ENCODE data around the gene IGF1R.

Gene IGF1R

DNA sequence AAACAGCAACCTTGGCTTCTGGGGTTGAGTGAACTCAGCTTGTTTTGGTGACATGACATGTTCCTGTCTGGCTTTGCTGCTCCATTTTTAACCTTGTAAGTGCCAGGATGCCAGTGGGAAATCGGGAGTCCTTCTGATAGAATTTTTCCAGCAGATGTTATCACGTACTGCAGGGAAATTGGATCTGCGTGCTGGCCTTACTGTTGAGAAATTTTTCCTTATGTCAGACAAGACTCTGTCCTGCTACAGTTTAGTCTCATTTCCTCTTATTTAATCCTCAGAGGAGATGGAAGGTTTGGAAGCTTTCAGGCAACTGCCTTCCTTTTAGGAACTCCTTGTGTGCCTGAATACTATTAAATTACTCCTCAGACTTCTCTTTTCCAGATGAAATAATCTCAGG, 278.7 kb downstream of the IGF1R start:
- Histone ChIP-seq H3K4me3 (ENCODE audit: low read length) (no peak overlapping the region), H3K9me3 (replicated peaks; ENCODE audit: low read length) (no peaks in the 10 kb centered on the region), H3K9ac (ENCODE audit: low read depth, low read length) (no peak overlapping the region), H3K27me3 (ENCODE audit: control insufficient read depth, insufficient read depth, low read length) (no peaks in the 10 kb centered on the region), H3K36me3 (ENCODE audit: insufficient read depth, low read length) (peaks cover 87% of the 10 kb centered on the region), H3K4me2 (ENCODE audit: low read length) (no peak overlapping the region), H3K4me1 (ENCODE audit: control insufficient read depth, insufficient read depth, low read length) (no peaks in the 10 kb centered on the region)

DNA sequence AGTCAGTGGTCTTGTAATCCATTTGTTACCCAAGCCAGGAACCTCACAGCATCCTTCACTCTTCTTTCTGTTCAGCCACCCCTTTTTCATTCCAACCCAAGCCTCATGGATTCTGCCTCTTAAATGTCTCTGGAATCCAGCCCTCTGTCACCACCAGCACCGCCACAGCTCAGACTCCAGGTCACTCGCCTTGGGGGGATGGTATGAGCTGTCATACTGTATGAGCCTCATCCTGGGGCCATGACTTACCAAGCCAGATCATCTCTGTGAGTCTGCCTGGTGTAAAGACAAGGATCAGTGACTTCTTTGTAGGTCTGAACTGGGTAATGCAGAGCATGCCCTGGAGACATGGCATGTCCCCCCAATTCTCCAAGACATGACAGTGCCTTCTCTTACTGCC, 279.7 kb downstream of the IGF1R start:
- H3K4me1 ChIP-seq (ENCODE audit: control insufficient read depth, insufficient read depth, low read length) = no peaks in the 10 kb centered on the region

DNA sequence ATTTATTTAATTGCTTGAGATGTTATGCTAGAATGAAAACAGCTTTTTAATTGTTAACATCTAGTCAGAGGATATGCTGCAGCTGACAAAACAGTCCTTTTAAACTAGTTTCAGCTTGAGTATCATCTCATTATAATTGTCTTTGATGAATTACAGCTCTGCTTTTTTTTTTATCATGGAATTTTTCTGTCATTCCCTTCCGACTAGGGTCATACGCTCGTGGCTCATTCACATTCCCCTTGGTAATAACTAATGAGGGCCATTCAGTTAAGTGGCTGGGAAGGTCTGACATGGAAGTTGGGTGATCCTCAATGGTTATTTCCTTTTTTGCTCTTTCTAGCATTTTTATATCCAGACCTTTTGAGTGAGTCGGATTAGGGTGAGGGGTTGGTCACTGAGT, 282.2 kb downstream of the IGF1R start:
- Histone ChIP-seq H3K27me3 (ENCODE audit: control insufficient read depth, insufficient read depth, low read length) (no peaks in the 10 kb centered on the region), H3K9ac (ENCODE audit: low read depth, low read length) (no peak overlapping the region), H3K4me1 (ENCODE audit: control insufficient read depth, insufficient read depth, low read length) (no peaks in the 10 kb centered on the region), H3K4me2 (ENCODE audit: low read length) (no peak overlapping the region), H3K36me3 (ENCODE audit: insufficient read depth, low read length) (peaks cover 72% of the 10 kb centered on the region), H3K4me3 (ENCODE audit: low read length) (no peak overlapping the region), H3K9me3 (replicated peaks; ENCODE audit: low read length) (no peaks in the 10 kb centered on the region)

More for the DNA sequence above, 279.7 kb downstream of the IGF1R start:
- no peak overlapping the region for H3K4me2 ChIP-seq (ENCODE audit: low read length)
- peaks cover 86% of the 10 kb centered on the region for H3K36me3 ChIP-seq (ENCODE audit: insufficient read depth, low read length)
- H3K4me3 ChIP-seq (ENCODE audit: low read length) = no peak overlapping the region
- no peaks in the 10 kb centered on the region for H3K27me3 ChIP-seq (ENCODE audit: control insufficient read depth, insufficient read depth, low read length)
- H3K9ac ChIP-seq (ENCODE audit: low read depth, low read length) = no peak overlapping the region
- H3K9me3 ChIP-seq (replicated peaks; ENCODE audit: low read length) = no peaks in the 10 kb centered on the region

DNA sequence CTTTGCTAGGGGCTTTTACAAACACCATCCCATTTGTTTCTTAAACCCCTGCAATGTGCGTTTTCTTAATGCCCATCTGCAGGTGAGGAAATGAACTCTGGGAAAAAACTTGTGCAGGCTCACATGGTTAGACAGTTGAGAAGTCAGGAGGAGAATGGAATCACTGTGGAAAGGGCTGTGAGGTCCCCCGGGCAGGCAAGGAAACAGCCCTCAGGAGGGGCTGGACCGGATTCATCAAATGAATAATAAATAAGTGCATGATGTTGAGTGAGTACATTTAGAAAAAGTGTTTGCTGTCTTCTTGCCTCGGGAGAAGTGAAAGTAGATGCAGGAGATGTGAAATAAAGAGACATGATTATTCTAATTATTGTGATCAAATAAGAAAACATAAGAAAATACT, 282.7 kb downstream of the IGF1R start:
- H3K4me1 ChIP-seq (ENCODE audit: control insufficient read depth, insufficient read depth, low read length) = no peaks in the 10 kb centered on the region
- no peak overlapping the region for H3K4me3 ChIP-seq (ENCODE audit: low read length)
- no peak overlapping the region for H3K9ac ChIP-seq (ENCODE audit: low read depth, low read length)
- no peaks in the 10 kb centered on the region for H3K9me3 ChIP-seq (replicated peaks; ENCODE audit: low read length)
- H3K36me3 ChIP-seq (ENCODE audit: insufficient read depth, low read length) = peaks cover 72% of the 10 kb centered on the region
- H3K27me3 ChIP-seq (ENCODE audit: control insufficient read depth, insufficient read depth, low read length) = no peaks in the 10 kb centered on the region
- no peak overlapping the region for H3K4me2 ChIP-seq (ENCODE audit: low read length)

DNA sequence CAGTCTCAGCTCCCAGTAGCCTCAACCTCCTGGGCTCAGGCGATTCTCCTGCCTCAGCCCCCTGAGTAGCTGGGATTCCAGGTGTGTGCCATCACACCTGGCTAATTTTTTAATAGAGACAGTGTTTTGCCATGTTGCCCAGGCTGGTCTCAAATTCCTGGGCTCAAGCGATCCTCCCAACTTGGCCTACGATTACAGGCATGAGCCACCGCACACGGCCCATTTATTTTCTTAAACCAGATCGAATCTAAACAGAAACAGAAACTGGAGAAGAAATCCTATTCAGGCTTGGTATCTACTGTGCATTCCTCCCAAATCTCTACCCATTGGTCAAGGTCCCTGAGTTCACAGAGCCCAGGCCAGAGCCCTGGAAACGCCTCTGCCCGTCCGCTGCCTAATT, 285.1 kb downstream of the IGF1R start:
- Histone ChIP-seq H3K9me3 (replicated peaks; ENCODE audit: low read length) (no peaks in the 10 kb centered on the region), H3K4me3 (ENCODE audit: low read length) (no peak overlapping the region), H3K36me3 (ENCODE audit: insufficient read depth, low read length) (peaks cover 65% of the 10 kb centered on the region), H3K4me1 (ENCODE audit: control insufficient read depth, insufficient read depth, low read length) (no peaks in the 10 kb centered on the region), H3K4me2 (ENCODE audit: low read length) (no peak overlapping the region), H3K9ac (ENCODE audit: low read depth, low read length) (no peak overlapping the region), H3K27me3 (ENCODE audit: control insufficient read depth, insufficient read depth, low read length) (no peaks in the 10 kb centered on the region)

DNA sequence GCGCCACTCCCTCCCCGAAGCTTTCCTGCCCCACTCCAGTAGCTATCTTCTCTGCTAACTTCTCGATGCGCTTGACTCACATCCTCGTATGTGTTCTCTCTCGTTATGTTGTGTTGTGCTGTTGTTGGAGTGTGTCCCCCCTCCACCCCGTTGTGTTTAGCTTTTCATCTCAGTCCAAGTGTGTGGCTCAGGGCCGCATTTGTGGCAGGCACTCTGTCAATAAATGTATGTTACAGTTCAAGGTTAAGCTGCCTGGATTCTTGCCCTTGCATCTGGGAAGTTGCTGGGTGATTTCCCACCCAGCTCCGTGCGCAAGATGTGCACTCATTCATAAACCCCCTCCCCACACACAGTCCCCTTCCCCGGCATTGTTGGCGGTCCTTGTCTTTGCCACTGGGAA, 287.4 kb downstream of the IGF1R start:
- Histone ChIP-seq H3K4me1 (ENCODE audit: control insufficient read depth, insufficient read depth, low read length) (no peaks in the 10 kb centered on the region), H3K9me3 (replicated peaks; ENCODE audit: low read length) (no peaks in the 10 kb centered on the region), H3K4me2 (ENCODE audit: low read length) (no peak overlapping the region), H3K36me3 (ENCODE audit: insufficient read depth, low read length) (peaks cover 68% of the 10 kb centered on the region), H3K9ac (ENCODE audit: low read depth, low read length) (no peak overlapping the region), H3K4me3 (ENCODE audit: low read length) (no peak overlapping the region), H3K27me3 (ENCODE audit: control insufficient read depth, insufficient read depth, low read length) (no peaks in the 10 kb centered on the region)

DNA sequence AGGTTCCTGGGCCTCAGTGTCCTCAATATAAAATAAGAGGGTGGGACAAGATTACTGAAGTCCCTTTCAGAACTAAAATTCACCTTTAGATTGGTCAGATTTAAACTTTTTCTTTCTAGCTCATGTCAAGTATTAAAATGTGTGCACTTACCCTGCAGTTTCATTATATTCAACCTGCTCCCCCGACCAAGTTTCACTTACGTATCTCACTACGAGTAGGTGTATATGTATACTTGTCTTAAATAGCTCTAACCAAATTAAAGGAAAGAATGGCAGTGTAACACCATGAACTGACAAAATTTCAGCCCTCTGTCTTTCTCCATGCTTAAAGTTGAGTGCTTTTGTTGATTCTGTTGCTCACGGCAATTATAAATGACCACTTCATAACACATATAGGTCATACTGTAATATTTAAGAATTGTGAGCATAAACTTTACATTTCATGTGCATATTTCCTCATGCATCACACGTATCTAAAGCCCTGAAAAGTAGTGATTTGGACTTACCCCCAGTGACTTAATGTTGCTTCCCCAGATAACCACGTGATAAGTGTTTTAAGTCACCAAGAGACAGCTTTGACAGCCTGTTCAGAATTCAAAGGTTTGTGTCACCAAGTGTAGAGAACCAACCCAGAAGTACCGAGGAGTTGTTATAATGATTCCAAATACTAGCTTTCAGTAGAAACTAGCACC, 289.2 kb downstream of the IGF1R start:
- Histone ChIP-seq H3K9ac (ENCODE audit: low read depth, low read length) (no peak overlapping the region), H3K9me3 (replicated peaks; ENCODE audit: low read length) (no peaks in the 10 kb centered on the region), H3K36me3 (ENCODE audit: insufficient read depth, low read length) (peaks cover 61% of the 10 kb centered on the region), H3K4me2 (ENCODE audit: low read length) (no peak overlapping the region), H3K4me3 (ENCODE audit: low read length) (no peak overlapping the region), H3K27me3 (ENCODE audit: control insufficient read depth, insufficient read depth, low read length) (no peaks in the 10 kb centered on the region), H3K4me1 (ENCODE audit: control insufficient read depth, insufficient read depth, low read length) (peaks cover 11% of the 10 kb centered on the region)

DNA sequence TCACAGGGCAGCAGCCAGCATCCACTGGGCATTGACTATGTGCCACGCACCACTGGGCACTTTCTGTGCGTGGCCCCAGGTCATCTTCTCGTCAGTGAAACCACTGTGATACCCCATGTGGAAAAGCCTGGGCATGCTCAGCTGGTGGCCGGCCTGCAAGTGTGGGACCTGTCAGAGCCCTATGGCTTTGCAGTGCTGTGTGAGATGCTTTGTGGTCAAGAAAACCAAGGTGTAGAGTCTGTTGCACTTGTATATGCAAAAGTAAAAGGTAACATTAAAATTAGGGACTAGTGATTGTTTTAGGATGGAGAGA, 289.7 kb downstream of the IGF1R start:
- Histone ChIP-seq H3K9me3 (replicated peaks; ENCODE audit: low read length) (no peaks in the 10 kb centered on the region), H3K4me1 (ENCODE audit: control insufficient read depth, insufficient read depth, low read length) (peaks cover 16% of the 10 kb centered on the region), H3K36me3 (ENCODE audit: insufficient read depth, low read length) (peaks cover 63% of the 10 kb centered on the region), H3K27me3 (ENCODE audit: control insufficient read depth, insufficient read depth, low read length) (no peaks in the 10 kb centered on the region), H3K9ac (ENCODE audit: low read depth, low read length) (no peak overlapping the region), H3K4me3 (ENCODE audit: low read length) (no peak overlapping the region), H3K4me2 (ENCODE audit: low read length) (no peak overlapping the region)

DNA sequence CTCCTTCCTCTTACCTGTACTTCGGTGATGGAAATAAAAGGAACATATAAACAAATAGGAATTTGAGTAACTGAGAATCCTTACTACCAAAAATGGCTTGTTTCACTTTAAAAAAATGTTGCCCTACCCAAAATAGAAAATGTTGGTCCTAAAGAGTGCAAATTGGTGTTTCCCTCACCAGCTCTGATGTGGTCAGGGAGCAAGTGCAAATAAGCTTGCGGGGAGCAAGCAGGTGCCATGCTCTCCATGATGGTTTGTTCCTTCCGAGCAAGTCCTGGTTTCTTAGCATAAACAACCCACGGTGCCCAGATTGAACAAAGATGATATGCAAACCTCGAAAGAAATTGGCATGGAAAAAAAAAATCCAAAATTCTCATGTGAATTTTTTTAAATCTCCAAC, 290.5 kb downstream of the IGF1R start:
- no peaks in the 10 kb centered on the region for H3K27me3 ChIP-seq (ENCODE audit: control insufficient read depth, insufficient read depth, low read length)
- no peaks in the 10 kb centered on the region for H3K9me3 ChIP-seq (replicated peaks; ENCODE audit: low read length)
- peaks cover 70% of the 10 kb centered on the region for H3K36me3 ChIP-seq (ENCODE audit: insufficient read depth, low read length)
- H3K9ac ChIP-seq (ENCODE audit: low read depth, low read length) = no peak overlapping the region
- peaks cover 23% of the 10 kb centered on the region for H3K4me1 ChIP-seq (ENCODE audit: control insufficient read depth, insufficient read depth, low read length)
- H3K4me2 ChIP-seq (ENCODE audit: low read length) = no peak overlapping the region
- no peak overlapping the region for H3K4me3 ChIP-seq (ENCODE audit: low read length)

DNA sequence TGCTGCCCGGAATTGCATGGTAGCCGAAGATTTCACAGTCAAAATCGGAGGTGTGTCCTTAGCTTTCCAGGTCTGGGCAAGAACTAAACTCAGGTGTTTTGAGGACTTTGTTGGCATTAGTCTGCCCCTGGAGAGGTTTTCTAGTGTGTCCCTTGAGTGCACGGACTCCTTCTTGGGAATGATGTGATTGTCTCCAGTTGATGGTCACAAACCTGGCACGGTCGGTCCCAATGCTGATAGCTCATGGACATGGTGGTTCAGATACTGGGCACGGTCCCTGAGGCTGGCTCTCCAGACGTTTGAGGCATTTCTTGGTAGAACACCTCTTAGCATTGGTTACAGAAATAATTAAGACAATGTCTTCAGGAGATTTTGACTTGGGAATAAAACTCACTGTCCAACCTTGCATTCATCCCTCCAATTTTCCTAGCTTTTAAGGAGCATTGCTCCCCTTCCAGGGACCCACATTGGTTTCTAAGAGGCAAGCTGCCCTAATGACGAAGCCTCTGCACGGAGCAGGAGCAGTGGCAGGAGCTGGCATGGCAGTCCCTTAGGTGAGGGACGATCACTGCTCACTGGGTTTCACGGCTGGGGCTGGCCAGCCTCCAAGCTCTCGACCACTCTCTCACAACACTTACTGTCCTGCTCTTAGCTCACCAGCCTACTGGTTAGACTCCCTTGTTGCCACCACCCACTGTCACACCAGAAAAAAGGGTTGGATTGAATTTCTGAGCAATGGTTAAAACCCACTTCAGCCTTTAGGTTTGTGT, 291.2 kb downstream of the IGF1R start:
- H3K9ac ChIP-seq (ENCODE audit: low read depth, low read length) = no peak overlapping the region
- peaks cover 24% of the 10 kb centered on the region for H3K4me1 ChIP-seq (ENCODE audit: control insufficient read depth, insufficient read depth, low read length)
- H3K4me2 ChIP-seq (ENCODE audit: low read length) = no peak overlapping the region
- no peaks in the 10 kb centered on the region for H3K27me3 ChIP-seq (ENCODE audit: control insufficient read depth, insufficient read depth, low read length)
- no peaks in the 10 kb centered on the region for H3K9me3 ChIP-seq (replicated peaks; ENCODE audit: low read length)
- no peak overlapping the region for H3K4me3 ChIP-seq (ENCODE audit: low read length)
- H3K36me3 ChIP-seq (ENCODE audit: insufficient read depth, low read length) = peaks cover 76% of the 10 kb centered on the region

DNA sequence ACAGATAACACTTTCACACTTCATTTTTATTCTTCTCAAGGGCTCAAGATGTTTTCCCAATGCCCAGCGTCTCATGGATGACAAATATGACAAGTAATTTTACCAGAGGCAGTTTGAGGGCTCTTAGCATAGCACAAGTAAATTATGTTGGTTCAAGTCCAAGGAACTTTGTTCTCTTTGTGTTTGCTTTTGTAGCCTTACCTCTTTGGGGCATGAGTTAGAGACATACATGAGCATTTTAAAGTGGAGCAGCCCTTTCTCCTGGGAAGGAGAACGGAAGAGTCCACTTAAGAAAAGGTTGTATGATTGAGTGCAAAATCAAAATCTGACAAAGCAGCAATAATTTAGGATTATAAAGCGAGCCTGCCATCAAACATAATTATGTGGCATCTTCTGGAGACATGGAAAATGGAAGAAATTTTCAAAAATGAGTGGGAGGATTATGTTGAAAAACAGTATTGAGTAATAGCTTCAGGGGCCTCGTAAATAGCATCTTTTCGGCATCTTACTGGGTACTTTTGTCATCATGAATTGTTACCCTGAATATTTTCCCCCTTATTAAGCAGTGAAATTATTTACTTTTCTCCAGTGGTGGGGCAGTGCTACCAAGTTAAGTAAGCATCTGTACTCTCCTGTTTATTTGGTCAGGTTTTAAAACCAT, 293.4 kb downstream of the IGF1R start:
- Histone ChIP-seq H3K4me3 (ENCODE audit: low read length) (no peak overlapping the region), H3K4me1 (ENCODE audit: control insufficient read depth, insufficient read depth, low read length) (peaks cover 29% of the 10 kb centered on the region), H3K27me3 (ENCODE audit: control insufficient read depth, insufficient read depth, low read length) (no peaks in the 10 kb centered on the region), H3K4me2 (ENCODE audit: low read length) (no peak overlapping the region), H3K36me3 (ENCODE audit: insufficient read depth, low read length) (peaks cover 69% of the 10 kb centered on the region), H3K9me3 (replicated peaks; ENCODE audit: low read length) (no peaks in the 10 kb centered on the region), H3K9ac (ENCODE audit: low read depth, low read length) (no peak overlapping the region)

All from skeletal muscle satellite cell (primary cell).